ENCODE results near the gene FBXL20. TPM values are rescaled to one million over a fixed set of nuclear protein-coding genes. Genes with fewer than 3 reads are reported as not detected.

Gene FBXL20
- total and polyA plus RNA-seq, 2 of the 8 experiments (the other 6 are each of a cell fraction or from before 2014, with no cell fraction given), result 5.5 to 11.0 TPM

DNA sequence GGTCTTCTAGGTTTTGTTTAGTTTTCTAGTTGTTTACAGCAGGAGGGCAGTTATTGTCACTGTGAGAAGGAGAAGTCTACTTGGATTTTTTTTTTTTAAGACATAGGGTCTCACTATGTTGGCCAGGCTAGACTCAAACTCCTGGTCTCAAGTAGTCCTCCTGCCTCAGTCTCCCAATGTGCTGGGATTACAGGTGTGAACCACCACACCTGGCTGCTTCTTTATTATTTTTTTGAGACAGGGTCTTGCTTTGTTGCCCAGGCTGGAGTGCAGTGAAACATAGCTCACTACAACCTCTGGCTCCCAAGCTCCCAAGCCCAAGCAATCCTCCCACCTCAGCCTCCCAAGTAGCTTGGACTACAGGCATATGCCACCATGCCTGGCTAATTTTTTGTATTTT is 107.4 kb downstream of the FBXL20 start (continued):
- TF ChIP-seq, protein P1, sequence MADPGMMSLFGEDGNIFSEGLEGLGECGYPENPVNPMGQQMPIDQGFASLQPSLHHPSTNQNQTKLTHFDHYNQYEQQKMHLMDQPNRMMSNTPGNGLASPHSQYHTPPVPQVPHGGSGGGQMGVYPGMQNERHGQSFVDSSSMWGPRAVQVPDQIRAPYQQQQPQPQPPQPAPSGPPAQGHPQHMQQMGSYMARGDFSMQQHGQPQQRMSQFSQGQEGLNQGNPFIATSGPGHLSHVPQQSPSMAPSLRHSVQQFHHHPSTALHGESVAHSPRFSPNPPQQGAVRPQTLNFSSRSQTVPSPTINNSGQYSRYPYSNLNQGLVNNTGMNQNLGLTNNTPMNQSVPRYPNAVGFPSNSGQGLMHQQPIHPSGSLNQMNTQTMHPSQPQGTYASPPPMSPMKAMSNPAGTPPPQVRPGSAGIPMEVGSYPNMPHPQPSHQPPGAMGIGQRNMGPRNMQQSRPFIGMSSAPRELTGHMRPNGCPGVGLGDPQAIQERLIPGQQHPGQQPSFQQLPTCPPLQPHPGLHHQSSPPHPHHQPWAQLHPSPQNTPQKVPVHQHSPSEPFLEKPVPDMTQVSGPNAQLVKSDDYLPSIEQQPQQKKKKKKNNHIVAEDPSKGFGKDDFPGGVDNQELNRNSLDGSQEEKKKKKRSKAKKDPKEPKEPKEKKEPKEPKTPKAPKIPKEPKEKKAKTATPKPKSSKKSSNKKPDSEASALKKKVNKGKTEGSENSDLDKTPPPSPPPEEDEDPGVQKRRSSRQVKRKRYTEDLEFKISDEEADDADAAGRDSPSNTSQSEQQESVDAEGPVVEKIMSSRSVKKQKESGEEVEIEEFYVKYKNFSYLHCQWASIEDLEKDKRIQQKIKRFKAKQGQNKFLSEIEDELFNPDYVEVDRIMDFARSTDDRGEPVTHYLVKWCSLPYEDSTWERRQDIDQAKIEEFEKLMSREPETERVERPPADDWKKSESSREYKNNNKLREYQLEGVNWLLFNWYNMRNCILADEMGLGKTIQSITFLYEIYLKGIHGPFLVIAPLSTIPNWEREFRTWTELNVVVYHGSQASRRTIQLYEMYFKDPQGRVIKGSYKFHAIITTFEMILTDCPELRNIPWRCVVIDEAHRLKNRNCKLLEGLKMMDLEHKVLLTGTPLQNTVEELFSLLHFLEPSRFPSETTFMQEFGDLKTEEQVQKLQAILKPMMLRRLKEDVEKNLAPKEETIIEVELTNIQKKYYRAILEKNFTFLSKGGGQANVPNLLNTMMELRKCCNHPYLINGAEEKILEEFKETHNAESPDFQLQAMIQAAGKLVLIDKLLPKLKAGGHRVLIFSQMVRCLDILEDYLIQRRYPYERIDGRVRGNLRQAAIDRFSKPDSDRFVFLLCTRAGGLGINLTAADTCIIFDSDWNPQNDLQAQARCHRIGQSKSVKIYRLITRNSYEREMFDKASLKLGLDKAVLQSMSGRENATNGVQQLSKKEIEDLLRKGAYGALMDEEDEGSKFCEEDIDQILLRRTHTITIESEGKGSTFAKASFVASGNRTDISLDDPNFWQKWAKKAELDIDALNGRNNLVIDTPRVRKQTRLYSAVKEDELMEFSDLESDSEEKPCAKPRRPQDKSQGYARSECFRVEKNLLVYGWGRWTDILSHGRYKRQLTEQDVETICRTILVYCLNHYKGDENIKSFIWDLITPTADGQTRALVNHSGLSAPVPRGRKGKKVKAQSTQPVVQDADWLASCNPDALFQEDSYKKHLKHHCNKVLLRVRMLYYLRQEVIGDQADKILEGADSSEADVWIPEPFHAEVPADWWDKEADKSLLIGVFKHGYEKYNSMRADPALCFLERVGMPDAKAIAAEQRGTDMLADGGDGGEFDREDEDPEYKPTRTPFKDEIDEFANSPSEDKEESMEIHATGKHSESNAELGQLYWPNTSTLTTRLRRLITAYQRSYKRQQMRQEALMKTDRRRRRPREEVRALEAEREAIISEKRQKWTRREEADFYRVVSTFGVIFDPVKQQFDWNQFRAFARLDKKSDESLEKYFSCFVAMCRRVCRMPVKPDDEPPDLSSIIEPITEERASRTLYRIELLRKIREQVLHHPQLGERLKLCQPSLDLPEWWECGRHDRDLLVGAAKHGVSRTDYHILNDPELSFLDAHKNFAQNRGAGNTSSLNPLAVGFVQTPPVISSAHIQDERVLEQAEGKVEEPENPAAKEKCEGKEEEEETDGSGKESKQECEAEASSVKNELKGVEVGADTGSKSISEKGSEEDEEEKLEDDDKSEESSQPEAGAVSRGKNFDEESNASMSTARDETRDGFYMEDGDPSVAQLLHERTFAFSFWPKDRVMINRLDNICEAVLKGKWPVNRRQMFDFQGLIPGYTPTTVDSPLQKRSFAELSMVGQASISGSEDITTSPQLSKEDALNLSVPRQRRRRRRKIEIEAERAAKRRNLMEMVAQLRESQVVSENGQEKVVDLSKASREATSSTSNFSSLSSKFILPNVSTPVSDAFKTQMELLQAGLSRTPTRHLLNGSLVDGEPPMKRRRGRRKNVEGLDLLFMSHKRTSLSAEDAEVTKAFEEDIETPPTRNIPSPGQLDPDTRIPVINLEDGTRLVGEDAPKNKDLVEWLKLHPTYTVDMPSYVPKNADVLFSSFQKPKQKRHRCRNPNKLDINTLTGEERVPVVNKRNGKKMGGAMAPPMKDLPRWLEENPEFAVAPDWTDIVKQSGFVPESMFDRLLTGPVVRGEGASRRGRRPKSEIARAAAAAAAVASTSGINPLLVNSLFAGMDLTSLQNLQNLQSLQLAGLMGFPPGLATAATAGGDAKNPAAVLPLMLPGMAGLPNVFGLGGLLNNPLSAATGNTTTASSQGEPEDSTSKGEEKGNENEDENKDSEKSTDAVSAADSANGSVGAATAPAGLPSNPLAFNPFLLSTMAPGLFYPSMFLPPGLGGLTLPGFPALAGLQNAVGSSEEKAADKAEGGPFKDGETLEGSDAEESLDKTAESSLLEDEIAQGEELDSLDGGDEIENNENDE (IDR thresholded peaks at IDR 0.05; ENCODE audit: insufficient replicate concordance, low read length), result no peak
- TF ChIP-seq SP4 (IDR thresholded peaks at IDR 0.05; ENCODE audit: low read length), result no peak

All from H1 (cell line).